ENCODE data around the gene FSIP1.

GRCh38 chr15:39670687-39671086 lies 112.0 kb downstream of the FSIP1 start:
- TF ChIP-seq CTCF (IDR thresholded peaks at IDR 0.05) (no peak), POLR2A (IDR thresholded peaks at IDR 0.05) (no peak)

Data from tibial nerve (tissue), 3 donors.